Measurements from ENCODE around the gene SPARCL1.
"Not testable (repeated sequence)": the region's sequence is repeated elsewhere in the genome, so short reads cannot be mapped to it uniquely, and the experiment has no call there.

SPARCL1 gene

GRCh38 chr4:87426865-87427517, 102.2 kb downstream of the SPARCL1 start:
- no peaks in the 10 kb centered on the region for H3K36me3 ChIP-seq (ENCODE audit: low read length)
- H3K27ac ChIP-seq (ENCODE audit: low read depth, low read length), result no peak overlapping the region
- H3K27me3 ChIP-seq (ENCODE audit: low read length), result no peaks in the 10 kb centered on the region
- H3F3A ChIP-seq (ENCODE audit: insufficient read depth), result no peaks in the 10 kb centered on the region
- no peak overlapping the region for H2AFZ ChIP-seq (ENCODE audit: low read depth, low read length, severe bottlenecking)
- H4K20me1 ChIP-seq (ENCODE audit: low read depth, low read length), result no peaks in the 10 kb centered on the region
- H3K9me2 ChIP-seq (replicated peaks; ENCODE audit: insufficient read depth, low read length), result no peaks in the 10 kb centered on the region
- H3K9ac ChIP-seq (ENCODE audit: low read length), result no peak overlapping the region
- no peak for TF ChIP-seq CTCF (IDR thresholded peaks at IDR 0.05; ENCODE audit: insufficient read depth, low read length, poor library complexity, severe bottlenecking)
- TF ChIP-seq EZH2phosphoT487 (conservative IDR thresholded peaks at IDR 0.05; ENCODE audit: low read length), result no peak
- H3K9me3 ChIP-seq (ENCODE audit: insufficient read depth, low read length), result no peaks in the 10 kb centered on the region
- peaks cover 62% of the 10 kb centered on the region for H3K79me2 ChIP-seq (ENCODE audit: insufficient read depth, low read length)
- H3K4me3 ChIP-seq (ENCODE audit: insufficient read depth, low read length, poor library complexity, severe bottlenecking), result no peak overlapping the region
- H3K4me2 ChIP-seq (ENCODE audit: low read depth, low read length, poor library complexity, severe bottlenecking), result no peak overlapping the region

GRCh38 chr4:87425711-87426110, 103.5 kb downstream of the SPARCL1 start:
- Histone ChIP-seq H3K4me3 (ENCODE audit: insufficient read depth, low read length, poor library complexity, severe bottlenecking) (no peak overlapping the region), H4K20me1 (ENCODE audit: low read depth, low read length) (no peaks in the 10 kb centered on the region), H3K9me3 (ENCODE audit: insufficient read depth, low read length) (no peaks in the 10 kb centered on the region), H3K27me3 (ENCODE audit: low read length) (no peaks in the 10 kb centered on the region), H2AFZ (ENCODE audit: low read depth, low read length, severe bottlenecking) (no peak overlapping the region), H3K36me3 (ENCODE audit: low read length) (no peaks in the 10 kb centered on the region), H3K9ac (ENCODE audit: low read length) (no peak overlapping the region), H3K27ac (ENCODE audit: low read depth, low read length) (no peak overlapping the region), H3K79me2 (ENCODE audit: insufficient read depth, low read length) (peaks cover 55% of the 10 kb centered on the region), H3K9me2 (replicated peaks; ENCODE audit: insufficient read depth, low read length) (no peaks in the 10 kb centered on the region), H3F3A (ENCODE audit: insufficient read depth) (no peaks in the 10 kb centered on the region), H3K4me2 (ENCODE audit: low read depth, low read length, poor library complexity, severe bottlenecking) (no peak overlapping the region)
- TF ChIP-seq EZH2phosphoT487 (conservative IDR thresholded peaks at IDR 0.05; ENCODE audit: low read length), result no peak
- TF ChIP-seq CTCF (IDR thresholded peaks at IDR 0.05; ENCODE audit: insufficient read depth, low read length, poor library complexity, severe bottlenecking), result no peak

GRCh38 chr4:87424099-87424543, 105.1 kb downstream of the SPARCL1 start:
- H3K4me2 ChIP-seq (ENCODE audit: low read depth, low read length, poor library complexity, severe bottlenecking), result peak overlapping the region; percentile 94
- not testable (repeated sequence) for H3K9me2 ChIP-seq (replicated peaks; ENCODE audit: insufficient read depth, low read length); H3K9me3 ChIP-seq (ENCODE audit: insufficient read depth, low read length); H3K27ac ChIP-seq (ENCODE audit: low read depth, low read length); H3K36me3 ChIP-seq (ENCODE audit: low read length); H2AFZ ChIP-seq (ENCODE audit: low read depth, low read length, severe bottlenecking); H3F3A ChIP-seq (ENCODE audit: insufficient read depth); H4K20me1 ChIP-seq (ENCODE audit: low read depth, low read length); H3K27me3 ChIP-seq (ENCODE audit: low read length)
- peak overlapping the region; percentile 76 for H3K4me3 ChIP-seq (ENCODE audit: insufficient read depth, low read length, poor library complexity, severe bottlenecking)
- H3K79me2 ChIP-seq (ENCODE audit: insufficient read depth, low read length), result peaks cover 49% of the 10 kb centered on the region
- 0 out of 2 replicates have a peak overlapping the region, but pooled peaks have one; percentile 74 for H3K9ac ChIP-seq (ENCODE audit: low read length)

Data from SU-DHL-6 (cell line).